ENCODE measurements around the gene UGT2B7. TPM values are rescaled to one million over a fixed set of nuclear protein-coding genes. Genes with fewer than 3 reads are reported as not detected.

Gene UGT2B7
- total and polyA plus RNA-seq, 2 donors (not counting 1 experiment from before 2014, with no cell fraction given) = not detected

- no peaks in the 10 kb centered on the region for H4K20me1 ChIP-seq (ENCODE audit: control insufficient read depth, extremely low read depth, insufficient read depth, low read length)
- no peak for DNase-seq (ENCODE audit: low read depth in 2 of 2)
- H3K9me3 ChIP-seq (ENCODE audit: control insufficient read depth, insufficient read depth, low read depth, low read length) = no peaks in the 10 kb centered on the region
- no peaks in the 10 kb centered on the region for H3K36me3 ChIP-seq (ENCODE audit: control insufficient read depth, insufficient read depth, low read length)
- H3K27me3 ChIP-seq (ENCODE audit: control insufficient read depth, insufficient read depth, low read length) = no peaks in the 10 kb centered on the region
- no peaks in the 10 kb centered on the region for H3K79me2 ChIP-seq (ENCODE audit: control insufficient read depth, insufficient read depth, low read length)
- H3K4me2 ChIP-seq (ENCODE audit: extremely low read depth, insufficient read depth, low read length) = no peak overlapping the region
- H3K4me3 ChIP-seq (replicated peaks in 1 of 4; ENCODE audit: control extremely low read depth in 1 of 4, insufficient read depth in 1 of 4, low read depth in 3 of 4, low read length in 4 of 4) = no peak overlapping the region
- no peak overlapping the region for H2AFZ ChIP-seq (ENCODE audit: low read length)
- TF ChIP-seq CTCF (conservative IDR thresholded peaks at IDR 0.05 in 1 of 2, IDR thresholded peaks at IDR 0.05 in 1 of 2; ENCODE audit: low read depth in 1 of 2, low read length in 2 of 2) (no peak), EZH2 (IDR thresholded peaks at IDR 0.05; ENCODE audit: low read length, missing control alignments) (no peak)
- H3K9ac ChIP-seq (ENCODE audit: insufficient read depth, low read length) = no peak overlapping the region
- H3K4me1 ChIP-seq (ENCODE audit: control insufficient read depth, extremely low read depth, insufficient read depth, low read length) = no peaks in the 10 kb centered on the region
- H3K27ac ChIP-seq (ENCODE audit: insufficient read depth, low read length) = no peak overlapping the region
These were observed 17.4 kb upstream of the UGT2B7 start for GRCh38 chr4:69078852-69079251.

- H3K4me2 ChIP-seq (ENCODE audit: extremely low read depth, insufficient read depth, low read length) = no peak overlapping the region
- no peaks in the 10 kb centered on the region for H3K79me2 ChIP-seq (ENCODE audit: control insufficient read depth, insufficient read depth, low read length)
- H3K4me1 ChIP-seq (ENCODE audit: control insufficient read depth, extremely low read depth, insufficient read depth, low read length) = no peaks in the 10 kb centered on the region
- H2AFZ ChIP-seq (ENCODE audit: low read length) = no peak overlapping the region
- no peaks in the 10 kb centered on the region for H4K20me1 ChIP-seq (ENCODE audit: control insufficient read depth, extremely low read depth, insufficient read depth, low read length)
- no peak overlapping the region for H3K4me3 ChIP-seq (replicated peaks in 1 of 4; ENCODE audit: control extremely low read depth in 1 of 4, insufficient read depth in 1 of 4, low read depth in 3 of 4, low read length in 4 of 4)
- no peak for DNase-seq (ENCODE audit: low read depth in 2 of 2)
- H3K27ac ChIP-seq (ENCODE audit: insufficient read depth, low read length) = no peak overlapping the region
- no peaks in the 10 kb centered on the region for H3K9me3 ChIP-seq (ENCODE audit: control insufficient read depth, insufficient read depth, low read depth, low read length)
- no peaks in the 10 kb centered on the region for H3K27me3 ChIP-seq (ENCODE audit: control insufficient read depth, insufficient read depth, low read length)
- H3K9ac ChIP-seq (ENCODE audit: insufficient read depth, low read length) = no peak overlapping the region
- H3K36me3 ChIP-seq (ENCODE audit: control insufficient read depth, insufficient read depth, low read length) = no peaks in the 10 kb centered on the region
- TF ChIP-seq CTCF (conservative IDR thresholded peaks at IDR 0.05 in 1 of 2, IDR thresholded peaks at IDR 0.05 in 1 of 2; ENCODE audit: low read depth in 1 of 2, low read length in 2 of 2) = no peak
These were observed 7.8 kb upstream of the UGT2B7 start for GRCh38 chr4:69088473-69088872.

DNA sequence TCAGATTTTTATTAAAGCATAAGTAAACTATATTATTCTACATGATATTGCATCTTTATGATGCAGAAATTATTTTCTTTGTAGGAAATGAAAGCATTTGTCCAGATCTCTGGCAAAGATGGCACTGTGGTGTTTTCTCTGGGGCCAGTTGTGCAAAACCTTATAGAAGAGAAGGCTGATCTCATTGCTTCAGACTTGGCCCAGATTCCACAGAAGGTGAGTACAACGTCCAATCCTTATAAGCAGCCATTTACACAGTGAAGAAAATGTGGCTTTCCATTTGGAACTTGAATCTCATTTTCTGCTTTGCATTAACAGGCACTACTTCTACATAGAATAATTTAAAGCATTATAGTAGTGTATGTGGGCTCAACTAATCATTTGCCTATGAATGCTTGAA is 6.9 kb upstream of the UGT2B7 start:
- Histone ChIP-seq H3K4me2 (ENCODE audit: extremely low read depth, insufficient read depth, low read length) (no peak overlapping the region), H3K9me3 (ENCODE audit: control insufficient read depth, insufficient read depth, low read depth, low read length) (no peaks in the 10 kb centered on the region), H3K79me2 (ENCODE audit: control insufficient read depth, insufficient read depth, low read length) (no peaks in the 10 kb centered on the region), H3K4me3 (replicated peaks in 1 of 4; ENCODE audit: control extremely low read depth in 1 of 4, insufficient read depth in 1 of 4, low read depth in 3 of 4, low read length in 4 of 4) (no peak overlapping the region), H2AFZ (ENCODE audit: low read length) (no peak overlapping the region), H3K27me3 (ENCODE audit: control insufficient read depth, insufficient read depth, low read length) (no peaks in the 10 kb centered on the region), H4K20me1 (ENCODE audit: control insufficient read depth, extremely low read depth, insufficient read depth, low read length) (no peaks in the 10 kb centered on the region), H3K9ac (ENCODE audit: insufficient read depth, low read length) (no peak overlapping the region), H3K27ac (ENCODE audit: insufficient read depth, low read length) (no peak overlapping the region), H3K36me3 (ENCODE audit: control insufficient read depth, insufficient read depth, low read length) (no peaks in the 10 kb centered on the region), H3K4me1 (ENCODE audit: control insufficient read depth, extremely low read depth, insufficient read depth, low read length) (no peaks in the 10 kb centered on the region)
- TF ChIP-seq EZH2 (IDR thresholded peaks at IDR 0.05; ENCODE audit: low read length, missing control alignments) = no peak
- TF ChIP-seq CTCF (conservative IDR thresholded peaks at IDR 0.05 in 1 of 2, IDR thresholded peaks at IDR 0.05 in 1 of 2; ENCODE audit: low read depth in 1 of 2, low read length in 2 of 2) = no peak
- no peak for DNase-seq (ENCODE audit: low read depth in 2 of 2)

Measured in fibroblast of lung (primary cell).